ENCODE data around the gene FANCC. TPM values are rescaled to one million over a fixed set of nuclear protein-coding genes. Genes with fewer than 3 reads are reported as not detected.
A peak's percentile ranks its signal among the peaks of the same experiment; 100 is the strongest.

FANCC gene
- total RNA-seq, 2 donors from 2014 or later, result 17.6 to 23.5 TPM

DNA sequence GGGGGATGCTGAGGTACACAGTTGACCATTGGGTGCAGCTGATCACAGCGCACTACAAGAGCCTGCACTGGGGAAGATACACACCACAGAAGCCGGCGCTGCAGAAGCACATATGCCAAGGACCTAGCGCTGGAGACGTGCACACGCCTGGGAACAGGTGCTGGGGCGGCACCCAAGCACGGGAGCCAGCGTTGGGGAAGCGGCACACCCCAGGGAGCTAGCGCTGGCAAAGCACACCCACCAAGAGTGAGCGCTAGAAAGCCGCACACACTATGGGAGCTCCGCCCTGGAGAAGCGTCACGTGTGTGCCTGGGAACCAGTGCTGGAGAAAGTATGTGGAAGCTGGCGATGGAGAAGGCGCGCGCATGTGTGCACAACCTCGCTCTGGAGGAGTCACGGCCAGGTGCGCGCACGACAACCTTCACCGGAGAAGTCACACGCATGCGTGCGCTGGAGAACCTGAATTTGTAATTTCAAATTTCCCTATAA, 4.5 kb downstream of the FANCC start:
- H3K27ac ChIP-seq (ENCODE audit: low read depth, low read length), result no peak overlapping the region
- H3K4me3 Mint-ChIP-seq, result peak overlapping the region; percentile 65
- no peaks in the 10 kb centered on the region for H3K9me3 Mint-ChIP-seq
- H3K27me3 ChIP-seq (ENCODE audit: control insufficient read depth, insufficient read depth, low read length, poor library complexity, severe bottlenecking), result no peaks in the 10 kb centered on the region
- DNase-seq, result peak; percentile 86
- TF ChIP-seq, protein P1, sequence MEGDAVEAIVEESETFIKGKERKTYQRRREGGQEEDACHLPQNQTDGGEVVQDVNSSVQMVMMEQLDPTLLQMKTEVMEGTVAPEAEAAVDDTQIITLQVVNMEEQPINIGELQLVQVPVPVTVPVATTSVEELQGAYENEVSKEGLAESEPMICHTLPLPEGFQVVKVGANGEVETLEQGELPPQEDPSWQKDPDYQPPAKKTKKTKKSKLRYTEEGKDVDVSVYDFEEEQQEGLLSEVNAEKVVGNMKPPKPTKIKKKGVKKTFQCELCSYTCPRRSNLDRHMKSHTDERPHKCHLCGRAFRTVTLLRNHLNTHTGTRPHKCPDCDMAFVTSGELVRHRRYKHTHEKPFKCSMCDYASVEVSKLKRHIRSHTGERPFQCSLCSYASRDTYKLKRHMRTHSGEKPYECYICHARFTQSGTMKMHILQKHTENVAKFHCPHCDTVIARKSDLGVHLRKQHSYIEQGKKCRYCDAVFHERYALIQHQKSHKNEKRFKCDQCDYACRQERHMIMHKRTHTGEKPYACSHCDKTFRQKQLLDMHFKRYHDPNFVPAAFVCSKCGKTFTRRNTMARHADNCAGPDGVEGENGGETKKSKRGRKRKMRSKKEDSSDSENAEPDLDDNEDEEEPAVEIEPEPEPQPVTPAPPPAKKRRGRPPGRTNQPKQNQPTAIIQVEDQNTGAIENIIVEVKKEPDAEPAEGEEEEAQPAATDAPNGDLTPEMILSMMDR (conservative IDR thresholded peaks at IDR 0.05), result no peak
- no peaks in the 10 kb centered on the region for H3K36me3 ChIP-seq (ENCODE audit: control insufficient read depth, insufficient read depth, low read length)
- peaks cover 6% of the 10 kb centered on the region for H3K4me1 Mint-ChIP-seq
- no peak overlapping the region for H3K9ac ChIP-seq (ENCODE audit: extremely low read depth, low read length, poor library complexity, severe bottlenecking)
- peak overlapping the region; percentile 61 for H3K4me3 ChIP-seq (ENCODE audit: low read length)
- peaks cover 3% of the 10 kb centered on the region for H3K4me1 ChIP-seq (ENCODE audit: control insufficient read depth, insufficient read depth, low read length)
- 43 to 62% methylated on average over 16 to 29 of the region's 29 CpGs for WGBS, 2 experiments (ENCODE audit: insufficient coverage in 1 of 2, insufficient read length in 1 of 2)
- H3K27me3 Mint-ChIP-seq (ENCODE audit: insufficient read depth), result no peaks in the 10 kb centered on the region
- H3K27ac Mint-ChIP-seq, result no peak overlapping the region
- no peaks in the 10 kb centered on the region for H3K9me3 ChIP-seq (ENCODE audit: control insufficient read depth, low read length)
- H3K36me3 Mint-ChIP-seq (ENCODE audit: low read depth), result no peaks in the 10 kb centered on the region

- Histone ChIP-seq H3K27me3 (ENCODE audit: control insufficient read depth, insufficient read depth, low read length, poor library complexity, severe bottlenecking) (no peaks in the 10 kb centered on the region), H3K36me3 (ENCODE audit: control insufficient read depth, insufficient read depth, low read length) (no peaks in the 10 kb centered on the region), H3K9me3 (ENCODE audit: control insufficient read depth, low read length) (no peaks in the 10 kb centered on the region), H3K9ac (ENCODE audit: extremely low read depth, low read length, poor library complexity, severe bottlenecking) (no peak overlapping the region), H3K27ac (ENCODE audit: low read depth, low read length) (no peak overlapping the region), H3K4me1 (ENCODE audit: control insufficient read depth, insufficient read depth, low read length) (peaks cover 3% of the 10 kb centered on the region), H3K4me3 (ENCODE audit: low read length) (no peak overlapping the region)
- DNase-seq, result no peak
- no peaks in the 10 kb centered on the region for H3K27me3 Mint-ChIP-seq (ENCODE audit: insufficient read depth)
- H3K36me3 Mint-ChIP-seq (ENCODE audit: low read depth), result no peaks in the 10 kb centered on the region
- WGBS, 2 experiments (ENCODE audit: insufficient coverage in 1 of 2, insufficient read length in 1 of 2), result 94% methylated on average over 3 of the region's 3 CpGs; no CpG with 5 or more reads in 1 of the 2 experiments
- TF ChIP-seq, protein P1 (conservative IDR thresholded peaks at IDR 0.05), result no peak
- peaks cover 6% of the 10 kb centered on the region for H3K4me1 Mint-ChIP-seq
- no peak overlapping the region for H3K4me3 Mint-ChIP-seq
- H3K27ac Mint-ChIP-seq, result no peak overlapping the region
- H3K9me3 Mint-ChIP-seq, result no peaks in the 10 kb centered on the region
Measured at GRCh38 chr9:95311961-95312360, 5.5 kb downstream of the FANCC start.

- TF ChIP-seq, protein P1 (conservative IDR thresholded peaks at IDR 0.05), result no peak
- H3K9ac ChIP-seq (ENCODE audit: extremely low read depth, low read length, poor library complexity, severe bottlenecking), result no peak overlapping the region
- H3K4me1 ChIP-seq (ENCODE audit: control insufficient read depth, insufficient read depth, low read length), result no peaks in the 10 kb centered on the region
- H3K27me3 ChIP-seq (ENCODE audit: control insufficient read depth, insufficient read depth, low read length, poor library complexity, severe bottlenecking), result no peaks in the 10 kb centered on the region
- H3K27ac ChIP-seq (ENCODE audit: low read depth, low read length), result no peak overlapping the region
- H3K4me3 Mint-ChIP-seq, result no peak overlapping the region
- no peak for DNase-seq
- no peaks in the 10 kb centered on the region for H3K9me3 Mint-ChIP-seq
- H3K9me3 ChIP-seq (ENCODE audit: control insufficient read depth, low read length), result no peaks in the 10 kb centered on the region
- no peak overlapping the region for H3K27ac Mint-ChIP-seq
- no peaks in the 10 kb centered on the region for H3K36me3 Mint-ChIP-seq (ENCODE audit: low read depth)
- H3K27me3 Mint-ChIP-seq (ENCODE audit: insufficient read depth), result no peaks in the 10 kb centered on the region
- no peak overlapping the region for H3K4me3 ChIP-seq (ENCODE audit: low read length)
- peaks cover 7% of the 10 kb centered on the region for H3K4me1 Mint-ChIP-seq
- no peaks in the 10 kb centered on the region for H3K36me3 ChIP-seq (ENCODE audit: control insufficient read depth, insufficient read depth, low read length)
Measured at GRCh38 chr9:95307538-95307937, 10.0 kb downstream of the FANCC start.
